ENCODE results near the gene OXNAD1.

OXNAD1 gene

GRCh38 chr3:16234281-16234680, 30.7 kb upstream of the OXNAD1 start:
- Histone ChIP-seq H3K36me3 (ENCODE audit: control insufficient read depth in 2 of 2, insufficient read depth in 2 of 2, low read length in 2 of 2) (no peaks in the 10 kb centered on the region), H3K4me1 (ENCODE audit: control insufficient read depth, insufficient read depth, low read length) (no peaks in the 10 kb centered on the region), H3K9me3 (ENCODE audit: control insufficient read depth in 2 of 2, low read length in 2 of 2) (no peaks in the 10 kb centered on the region), H3K27ac (ENCODE audit: low read length) (no peak overlapping the region), H3K27me3 (ENCODE audit: control insufficient read depth in 1 of 2, insufficient read depth in 2 of 2, low read length in 2 of 2) (no peaks in the 10 kb centered on the region), H3K4me3 (ENCODE audit: low read length in 2 of 2) (no peak overlapping the region), H3K9ac (ENCODE audit: low read length in 2 of 2) (no peak overlapping the region)

- Histone ChIP-seq H3K9ac (ENCODE audit: low read length in 2 of 2) (no peak overlapping the region), H3K4me1 (ENCODE audit: control insufficient read depth, insufficient read depth, low read length) (peaks cover 5% of the 10 kb centered on the region), H3K36me3 (ENCODE audit: control insufficient read depth in 2 of 2, insufficient read depth in 2 of 2, low read length in 2 of 2) (no peaks in the 10 kb centered on the region), H3K27me3 (ENCODE audit: control insufficient read depth in 1 of 2, insufficient read depth in 2 of 2, low read length in 2 of 2) (no peaks in the 10 kb centered on the region), H3K27ac (ENCODE audit: low read length) (no peak overlapping the region), H3K9me3 (ENCODE audit: control insufficient read depth in 2 of 2, low read length in 2 of 2) (no peaks in the 10 kb centered on the region), H3K4me3 (ENCODE audit: low read length in 2 of 2) (no peak overlapping the region)
Observed at GRCh38 chr3:16236030-16236639, 28.9 kb upstream of the OXNAD1 start.

- Histone ChIP-seq H3K9me3 (ENCODE audit: control insufficient read depth in 2 of 2, low read length in 2 of 2) (no peaks in the 10 kb centered on the region), H3K4me3 (ENCODE audit: low read length in 2 of 2) (no peak overlapping the region), H3K4me1 (ENCODE audit: control insufficient read depth, insufficient read depth, low read length) (peaks cover 5% of the 10 kb centered on the region), H3K36me3 (ENCODE audit: control insufficient read depth in 2 of 2, insufficient read depth in 2 of 2, low read length in 2 of 2) (no peaks in the 10 kb centered on the region), H3K27me3 (ENCODE audit: control insufficient read depth in 1 of 2, insufficient read depth in 2 of 2, low read length in 2 of 2) (no peaks in the 10 kb centered on the region), H3K27ac (ENCODE audit: low read length) (no peak overlapping the region), H3K9ac (ENCODE audit: low read length in 2 of 2) (no peak overlapping the region)
Observed at GRCh38 chr3:16236856-16237393, 28.1 kb upstream of the OXNAD1 start.

- no peak overlapping the region for H3K9ac ChIP-seq (ENCODE audit: low read length in 2 of 2)
- H3K27ac ChIP-seq (ENCODE audit: low read length), result no peak overlapping the region
- H3K36me3 ChIP-seq (ENCODE audit: control insufficient read depth in 2 of 2, insufficient read depth in 2 of 2, low read length in 2 of 2), result no peaks in the 10 kb centered on the region
- no peak overlapping the region for H3K4me3 ChIP-seq (ENCODE audit: low read length in 2 of 2)
- H3K27me3 ChIP-seq (ENCODE audit: control insufficient read depth in 1 of 2, insufficient read depth in 2 of 2, low read length in 2 of 2), result no peaks in the 10 kb centered on the region
- no peaks in the 10 kb centered on the region for H3K9me3 ChIP-seq (ENCODE audit: control insufficient read depth in 2 of 2, low read length in 2 of 2)
- H3K4me1 ChIP-seq (ENCODE audit: control insufficient read depth, insufficient read depth, low read length), result peaks cover 5% of the 10 kb centered on the region
Observed at GRCh38 chr3:16239086-16239770, 25.8 kb upstream of the OXNAD1 start.

GRCh38 chr3:16239780-16240179, 25.2 kb upstream of the OXNAD1 start:
- Histone ChIP-seq H3K9ac (ENCODE audit: low read length in 2 of 2) (no peak overlapping the region), H3K36me3 (ENCODE audit: control insufficient read depth in 2 of 2, insufficient read depth in 2 of 2, low read length in 2 of 2) (no peaks in the 10 kb centered on the region), H3K27me3 (ENCODE audit: control insufficient read depth in 1 of 2, insufficient read depth in 2 of 2, low read length in 2 of 2) (no peaks in the 10 kb centered on the region), H3K27ac (ENCODE audit: low read length) (no peak overlapping the region), H3K4me3 (ENCODE audit: low read length in 2 of 2) (no peak overlapping the region), H3K9me3 (ENCODE audit: control insufficient read depth in 2 of 2, low read length in 2 of 2) (no peaks in the 10 kb centered on the region), H3K4me1 (ENCODE audit: control insufficient read depth, insufficient read depth, low read length) (peaks cover 5% of the 10 kb centered on the region)

GRCh38 chr3:16240229-16241023, 24.6 kb upstream of the OXNAD1 start:
- no peak overlapping the region for H3K27ac ChIP-seq (ENCODE audit: low read length)
- H3K4me1 ChIP-seq (ENCODE audit: control insufficient read depth, insufficient read depth, low read length), result peaks cover 5% of the 10 kb centered on the region

GRCh38 chr3:16241225-16241624, 23.8 kb upstream of the OXNAD1 start:
- no peak overlapping the region for H3K9ac ChIP-seq (ENCODE audit: low read length in 2 of 2)
- no peak overlapping the region for H3K4me3 ChIP-seq (ENCODE audit: low read length in 2 of 2)
- no peaks in the 10 kb centered on the region for H3K9me3 ChIP-seq (ENCODE audit: control insufficient read depth in 2 of 2, low read length in 2 of 2)
- no peak overlapping the region for H3K27ac ChIP-seq (ENCODE audit: low read length)
- no peaks in the 10 kb centered on the region for H3K27me3 ChIP-seq (ENCODE audit: control insufficient read depth in 1 of 2, insufficient read depth in 2 of 2, low read length in 2 of 2)
- H3K4me1 ChIP-seq (ENCODE audit: control insufficient read depth, insufficient read depth, low read length), result peaks cover 5% of the 10 kb centered on the region
- no peaks in the 10 kb centered on the region for H3K36me3 ChIP-seq (ENCODE audit: control insufficient read depth in 2 of 2, insufficient read depth in 2 of 2, low read length in 2 of 2)

More at GRCh38 chr3:16240229-16241023, 24.6 kb upstream of the OXNAD1 start:
- Histone ChIP-seq H3K27me3 (ENCODE audit: control insufficient read depth in 1 of 2, insufficient read depth in 2 of 2, low read length in 2 of 2) (no peaks in the 10 kb centered on the region), H3K36me3 (ENCODE audit: control insufficient read depth in 2 of 2, insufficient read depth in 2 of 2, low read length in 2 of 2) (no peaks in the 10 kb centered on the region), H3K4me3 (ENCODE audit: low read length in 2 of 2) (no peak overlapping the region), H3K9ac (ENCODE audit: low read length in 2 of 2) (no peak overlapping the region), H3K9me3 (ENCODE audit: control insufficient read depth in 2 of 2, low read length in 2 of 2) (no peaks in the 10 kb centered on the region)

- peaks cover 6% of the 10 kb centered on the region for H3K4me1 ChIP-seq (ENCODE audit: control insufficient read depth, insufficient read depth, low read length)
- no peaks in the 10 kb centered on the region for H3K36me3 ChIP-seq (ENCODE audit: control insufficient read depth in 2 of 2, insufficient read depth in 2 of 2, low read length in 2 of 2)
- H3K9me3 ChIP-seq (ENCODE audit: control insufficient read depth in 2 of 2, low read length in 2 of 2), result no peaks in the 10 kb centered on the region
- H3K27me3 ChIP-seq (ENCODE audit: control insufficient read depth in 1 of 2, insufficient read depth in 2 of 2, low read length in 2 of 2), result no peaks in the 10 kb centered on the region
- H3K4me3 ChIP-seq (ENCODE audit: low read length in 2 of 2), result no peak overlapping the region
- no peak overlapping the region for H3K27ac ChIP-seq (ENCODE audit: low read length)
- H3K9ac ChIP-seq (ENCODE audit: low read length in 2 of 2), result no peak overlapping the region
Observed at GRCh38 chr3:16242177-16242576, 22.8 kb upstream of the OXNAD1 start.

- no peaks in the 10 kb centered on the region for H3K27me3 ChIP-seq (ENCODE audit: control insufficient read depth in 1 of 2, insufficient read depth in 2 of 2, low read length in 2 of 2)
- H3K4me3 ChIP-seq (ENCODE audit: low read length in 2 of 2), result no peak overlapping the region
- H3K4me1 ChIP-seq (ENCODE audit: control insufficient read depth, insufficient read depth, low read length), result peaks cover 9% of the 10 kb centered on the region
- H3K9ac ChIP-seq (ENCODE audit: low read length in 2 of 2), result no peak overlapping the region
- no peaks in the 10 kb centered on the region for H3K9me3 ChIP-seq (ENCODE audit: control insufficient read depth in 2 of 2, low read length in 2 of 2)
- H3K27ac ChIP-seq (ENCODE audit: low read length), result no peak overlapping the region
- H3K36me3 ChIP-seq (ENCODE audit: control insufficient read depth in 2 of 2, insufficient read depth in 2 of 2, low read length in 2 of 2), result no peaks in the 10 kb centered on the region
Observed at GRCh38 chr3:16243706-16244490, 21.1 kb upstream of the OXNAD1 start.

- Histone ChIP-seq H3K27ac (ENCODE audit: low read length) (no peak overlapping the region), H3K9ac (ENCODE audit: low read length in 2 of 2) (no peak overlapping the region), H3K4me1 (ENCODE audit: control insufficient read depth, insufficient read depth, low read length) (peaks cover 5% of the 10 kb centered on the region), H3K4me3 (ENCODE audit: low read length in 2 of 2) (no peak overlapping the region), H3K9me3 (ENCODE audit: control insufficient read depth in 2 of 2, low read length in 2 of 2) (no peaks in the 10 kb centered on the region), H3K27me3 (ENCODE audit: control insufficient read depth in 1 of 2, insufficient read depth in 2 of 2, low read length in 2 of 2) (no peaks in the 10 kb centered on the region), H3K36me3 (ENCODE audit: control insufficient read depth in 2 of 2, insufficient read depth in 2 of 2, low read length in 2 of 2) (no peaks in the 10 kb centered on the region)
Observed at GRCh38 chr3:16245609-16246008, 19.4 kb upstream of the OXNAD1 start.
